ENCODE measurements around the gene HES7. TPM values are rescaled to one million over a fixed set of nuclear protein-coding genes. Genes with fewer than 3 reads are reported as not detected.

HES7 gene
- total RNA-seq, 1 experiment from 2014 or later: 0.61 TPM

- Histone ChIP-seq H3K9me3 (ENCODE audit: control insufficient read depth in 1 of 2, insufficient read depth in 1 of 2, low read depth in 1 of 2, low read length in 2 of 2) (no peaks in the 10 kb centered on the region), H3K4me1 (ENCODE audit: control insufficient read depth in 1 of 2, insufficient read depth in 2 of 2, low read length in 2 of 2) (peaks cover 22 to 66% of the 10 kb centered on the region in 2 experiments), H2AFZ (ENCODE audit: low read depth, low read length, poor library complexity, severe bottlenecking) (peak overlapping the region; percentile 87), H3K9ac (ENCODE audit: low read length) (peak overlapping the region; percentile 88), H3K36me3 (ENCODE audit: control insufficient read depth in 1 of 2, insufficient read depth in 2 of 2, low read length in 2 of 2) (no peaks in the 10 kb centered on the region), H3K9me2 (ENCODE audit: insufficient read depth) (no peaks in the 10 kb centered on the region), H3K27me3 (ENCODE audit: insufficient read depth, low read length) (no peaks in the 10 kb centered on the region), H3K4me2 (ENCODE audit: low read length) (peak overlapping the region; percentile 98), H3K4me3 (replicated peaks in 1 of 2; ENCODE audit: low read depth in 1 of 2, low read length in 2 of 2) (peak overlapping the region; percentile 52 to 59), H3K27ac (ENCODE audit: low read depth, low read length) (peak overlapping the region; percentile 83), H3K79me2 (ENCODE audit: insufficient read depth, low read length) (no peaks in the 10 kb centered on the region), H4K20me1 (ENCODE audit: insufficient read depth) (peaks cover 3% of the 10 kb centered on the region; the same call in 1 of the 2 replicates)
- ChIA-PET RAD21 (ENCODE audit: low non-redundant PET in 1 of 2, low total read pairs in 2 of 2, uncharacterized antibody in 2 of 2, unreplicated experiment in 2 of 2) (interaction anchor here (0.6 to 0.9 kb wide), 4 partner anchors 21 to 105 kb away, joined by 3 to 6 read pairs (median 4); no protein-coding TSS in a partner anchor), CTCF (interaction anchor here (0.7 to 4.0 kb wide), 29 partner anchors 8 to 177 kb away, joined by 3 to 26 read pairs (median 5); partner anchors contain the start of genes AURKB, CTC1, RANGRF and SLC25A35), POLR2A (interaction anchor here (0.6 to 4.1 kb wide), 12 partner anchors 11 to 129 kb away, joined by 3 to 43 read pairs (median 5); partner anchors contain the start of genes AURKB, CTC1, PER1 and PFAS)
- intact Hi-C loops (cut with micrococcal nuclease): loop anchor here (1.0 to 5.0 kb wide), 4 partner anchors 42 to 129 kb away; partner anchors contain the start of gene CTC1
- ATAC-seq: peak; percentile 61
- TF ChIP-seq REST (IDR thresholded peaks at IDR 0.05; ENCODE audit: low read depth): no peak
- TF ChIP-seq FOSL1 (IDR thresholded peaks at IDR 0.05; ENCODE audit: low read depth): no peak
- no peak for TF ChIP-seq EZH2 (IDR thresholded peaks at IDR 0.05)
- TF ChIP-seq RAD21 (IDR thresholded peaks at IDR 0.05; ENCODE audit: low read depth): peak; percentile 58
- TF ChIP-seq CTCF (IDR thresholded peaks at IDR 0.05 in 2 of 3, conservative IDR thresholded peaks at IDR 0.05 in 1 of 3; ENCODE audit: borderline replicate concordance in 1 of 3, insufficient read depth in 1 of 3, low read depth in 2 of 3, low read length in 2 of 3): peak; percentile 65 to 83 (median 79); a peak in 5 of 6 replicates
- no peak for TF ChIP-seq EZH2phosphoT487 (IDR thresholded peaks at IDR 0.05; ENCODE audit: borderline replicate concordance)
- no peak for TF ChIP-seq POLR2A (IDR thresholded peaks at IDR 0.05; ENCODE audit: borderline replicate concordance, extremely low read depth, insufficient read depth, insufficient read length)
- peak; percentile 42 for TF ChIP-seq YY1 (IDR thresholded peaks at IDR 0.05; ENCODE audit: extremely low read depth, insufficient replicate concordance, low read depth, low read length)
- no peak for TF ChIP-seq SIN3A (IDR thresholded peaks at IDR 0.05; ENCODE audit: low read depth)
- TF ChIP-seq TCF7L2 (IDR thresholded peaks at IDR 0.05; ENCODE audit: borderline replicate concordance, extremely low read depth, insufficient read depth, insufficient read length): no peak
- no peak for TF ChIP-seq MAX (IDR thresholded peaks at IDR 0.05)
- no peak for TF ChIP-seq ELF1 (IDR thresholded peaks at IDR 0.05; ENCODE audit: borderline replicate concordance, low read depth)
- TF ChIP-seq POLR2AphosphoS5 (IDR thresholded peaks at IDR 0.05; ENCODE audit: low read depth, low read length): no peak
- TF ChIP-seq ATF3 (IDR thresholded peaks at IDR 0.05): peak; percentile 99; the same call in 1 of the 2 replicates
- TF ChIP-seq EGR1 (IDR thresholded peaks at IDR 0.05; ENCODE audit: low read depth): no peak
- no peak for TF ChIP-seq JUND (IDR thresholded peaks at IDR 0.05)
- TF ChIP-seq ZFX (IDR thresholded peaks at IDR 0.05): no peak
- no TSS peak for BruUV-seq (replicated peaks)
- peak; percentile 65 for DNase-seq (ENCODE audit: low read depth, low spot score)
Measured at GRCh38 chr17:8118769-8119580, 4.9 kb downstream of the HES7 start.
